ENCODE results near the gene KATNAL2.

The KATNAL2 gene

DNA sequence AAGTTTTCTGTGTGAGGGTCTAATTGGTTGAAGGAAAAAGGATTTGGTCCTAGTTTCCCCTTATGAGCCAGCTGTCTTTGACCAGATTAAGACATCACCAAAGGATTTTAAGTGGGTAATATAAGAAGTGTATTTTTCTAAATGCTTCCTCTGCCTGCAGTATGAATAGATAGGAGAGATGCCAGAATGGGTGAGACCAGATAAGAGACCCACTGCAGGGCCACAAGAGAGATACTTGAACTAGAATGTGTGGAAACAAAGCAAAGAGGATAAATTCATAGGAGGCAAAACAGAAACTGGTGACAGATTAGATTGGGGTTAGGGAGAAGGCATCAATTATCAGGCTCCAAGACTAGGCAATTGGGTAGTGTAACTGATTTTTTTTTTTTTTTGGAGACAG lies 234.0 kb downstream of the KATNAL2 start:
- TF ChIP-seq, protein P1, sequence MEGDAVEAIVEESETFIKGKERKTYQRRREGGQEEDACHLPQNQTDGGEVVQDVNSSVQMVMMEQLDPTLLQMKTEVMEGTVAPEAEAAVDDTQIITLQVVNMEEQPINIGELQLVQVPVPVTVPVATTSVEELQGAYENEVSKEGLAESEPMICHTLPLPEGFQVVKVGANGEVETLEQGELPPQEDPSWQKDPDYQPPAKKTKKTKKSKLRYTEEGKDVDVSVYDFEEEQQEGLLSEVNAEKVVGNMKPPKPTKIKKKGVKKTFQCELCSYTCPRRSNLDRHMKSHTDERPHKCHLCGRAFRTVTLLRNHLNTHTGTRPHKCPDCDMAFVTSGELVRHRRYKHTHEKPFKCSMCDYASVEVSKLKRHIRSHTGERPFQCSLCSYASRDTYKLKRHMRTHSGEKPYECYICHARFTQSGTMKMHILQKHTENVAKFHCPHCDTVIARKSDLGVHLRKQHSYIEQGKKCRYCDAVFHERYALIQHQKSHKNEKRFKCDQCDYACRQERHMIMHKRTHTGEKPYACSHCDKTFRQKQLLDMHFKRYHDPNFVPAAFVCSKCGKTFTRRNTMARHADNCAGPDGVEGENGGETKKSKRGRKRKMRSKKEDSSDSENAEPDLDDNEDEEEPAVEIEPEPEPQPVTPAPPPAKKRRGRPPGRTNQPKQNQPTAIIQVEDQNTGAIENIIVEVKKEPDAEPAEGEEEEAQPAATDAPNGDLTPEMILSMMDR (conservative IDR thresholded peaks at IDR 0.05; ENCODE audit: low read depth, low read length) = no peak
- no peak for DNase-seq (ENCODE audit: low read depth)
- no peak overlapping the region for H3K4me3 ChIP-seq (ENCODE audit: low read length)
